Activated CD8-positive, alpha-beta memory T cell treated with anti-CD3 and anti-CD28 coated beads, Interleukin-2, amount 50 U/mL, for 1 hour (primary cell): Measurements from ENCODE around the gene NFIC.
"Not testable (repeated sequence)": the region's sequence is repeated elsewhere in the genome, so short reads cannot be mapped to it uniquely, and the experiment has no call there.

Experiments used
- DNase-seq: peaks from one replicate; pipeline ENCODE4 v3.0.0-alpha.2; 2020; ENCODE audit errors: extremely low read depth

The NFIC gene

DNA sequence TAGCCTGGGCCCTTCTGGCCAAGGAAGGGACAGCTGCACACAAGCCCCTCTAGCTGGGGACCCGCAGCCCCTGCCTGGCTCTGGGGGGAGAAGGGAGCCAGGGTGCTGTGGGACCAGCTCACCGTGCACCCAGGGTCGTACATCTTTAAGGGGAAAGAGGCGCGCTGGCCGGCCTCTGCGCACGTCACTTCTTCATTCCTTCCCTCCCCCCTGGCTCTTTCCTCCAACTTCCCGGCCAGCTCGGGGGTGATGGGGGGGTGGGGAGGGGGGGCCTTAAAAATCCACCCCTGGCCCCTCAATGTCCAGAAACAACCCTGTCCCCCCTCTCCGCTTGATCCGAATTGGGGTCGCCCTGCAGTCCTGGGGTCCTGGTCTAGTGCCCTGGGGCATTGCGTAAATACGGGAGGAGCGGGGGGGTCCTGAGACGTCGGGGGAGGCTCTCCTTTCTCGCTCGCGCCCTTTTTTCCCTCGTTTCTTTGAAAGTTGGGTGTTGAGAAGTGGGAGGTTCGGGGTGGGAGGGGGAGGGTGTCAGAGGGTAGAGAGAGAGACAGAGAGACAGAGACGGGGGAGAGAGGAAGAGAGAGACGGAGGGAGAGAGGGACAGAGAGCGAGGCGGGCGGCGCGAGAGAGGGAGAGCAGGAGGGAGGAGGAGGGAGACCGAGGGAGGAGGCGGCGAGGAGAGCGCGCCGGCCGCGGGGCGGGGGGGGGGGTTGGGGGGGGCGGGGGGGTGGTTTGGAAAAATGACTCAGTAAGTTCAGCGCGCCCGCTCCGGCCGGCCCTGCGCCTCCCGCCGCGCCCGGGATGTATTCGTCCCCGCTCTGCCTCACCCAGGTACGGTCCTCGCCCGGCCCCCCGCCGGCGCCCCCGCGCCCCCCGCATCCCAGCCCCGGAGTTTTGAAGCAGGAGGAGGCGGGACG lies at the start of gene NFIC:
TSS of gene NFIC (plus strand) at position 748 of the 917 bp plus-strand sequence. CDS start at position 802, 54 bp downstream.
- DNase-seq, result no peak

DNA sequence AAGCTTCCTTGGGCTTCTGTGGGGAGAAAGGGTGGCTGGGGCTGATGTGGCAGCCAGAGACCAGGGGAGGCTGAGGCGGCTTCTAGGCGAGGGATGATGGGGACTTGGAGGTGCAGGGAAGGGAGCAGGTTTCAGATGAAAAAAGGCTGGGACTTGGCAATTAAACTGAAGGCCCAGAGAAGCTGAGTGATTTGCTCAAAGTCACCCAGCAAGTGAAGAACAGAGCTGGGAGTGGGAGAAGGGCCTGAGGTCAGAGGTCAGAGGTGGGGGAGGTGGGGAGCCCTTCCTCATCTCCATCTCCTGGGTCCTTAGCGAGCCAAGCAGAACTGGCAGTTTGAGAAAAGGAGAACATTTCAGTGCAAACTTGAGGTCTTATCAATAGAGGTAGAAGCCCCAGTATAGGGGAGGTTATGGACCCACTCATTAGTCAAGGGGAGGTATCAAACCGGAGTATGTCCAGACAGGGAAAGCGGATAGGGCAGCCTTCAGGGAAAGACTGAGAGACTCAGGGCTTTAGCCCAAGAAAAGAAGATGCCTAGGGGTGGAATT lies 49.6 kb upstream of the NFIC start:
- DNase-seq, result no peak

DNA sequence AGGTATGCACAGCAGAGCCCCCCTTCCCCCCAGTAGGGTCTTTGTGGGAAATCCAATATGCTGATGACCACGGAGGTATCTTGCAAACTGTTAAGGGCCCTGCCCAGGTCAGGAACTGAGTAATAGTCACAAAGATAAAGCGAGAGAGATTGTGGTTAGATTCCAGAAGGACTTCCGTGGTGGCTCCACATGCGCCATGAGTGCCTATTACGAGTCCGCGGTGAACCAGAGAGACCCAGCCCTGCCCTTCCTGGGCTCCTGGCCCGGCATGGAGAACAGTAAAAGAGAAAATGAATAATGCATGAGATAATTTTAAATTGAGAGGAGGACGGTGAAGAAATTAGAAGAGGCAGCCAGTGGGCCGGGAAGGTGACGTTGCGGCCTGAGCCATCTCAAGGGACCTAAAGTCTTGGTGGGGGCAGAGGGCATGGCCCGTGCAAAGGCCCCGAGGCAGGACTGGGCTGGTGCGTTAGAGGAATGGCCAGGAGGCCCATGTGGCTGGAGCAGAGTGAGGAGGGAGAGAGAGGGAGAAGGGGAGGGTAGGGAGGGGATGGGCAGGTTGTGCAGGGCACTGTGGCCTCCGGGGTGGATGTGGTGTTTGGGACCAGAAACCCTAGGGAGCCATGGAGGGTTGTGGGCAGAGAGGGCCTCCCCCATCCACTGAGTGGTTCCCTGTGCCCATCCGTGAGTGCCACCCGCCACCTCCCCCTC lies 46.6 kb upstream of the NFIC start:
- DNase-seq, result no peak

DNA sequence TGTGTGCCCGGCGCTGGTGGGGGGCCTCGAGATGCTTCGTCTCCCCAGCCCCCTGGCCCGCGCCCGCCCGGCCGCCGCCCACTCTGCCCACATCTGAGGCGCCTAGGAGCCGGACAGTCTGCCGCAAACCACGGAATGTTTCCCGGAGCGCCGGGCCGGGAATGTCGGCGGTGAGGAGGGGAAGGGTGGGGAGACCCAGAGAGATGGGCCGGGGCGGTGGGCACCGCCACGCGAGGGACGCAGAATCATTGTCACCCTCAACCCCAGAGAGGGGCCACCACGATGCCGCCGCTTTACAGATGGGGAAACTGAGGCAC lies 46.1 kb upstream of the NFIC start:
- DNase-seq, result no peak

DNA sequence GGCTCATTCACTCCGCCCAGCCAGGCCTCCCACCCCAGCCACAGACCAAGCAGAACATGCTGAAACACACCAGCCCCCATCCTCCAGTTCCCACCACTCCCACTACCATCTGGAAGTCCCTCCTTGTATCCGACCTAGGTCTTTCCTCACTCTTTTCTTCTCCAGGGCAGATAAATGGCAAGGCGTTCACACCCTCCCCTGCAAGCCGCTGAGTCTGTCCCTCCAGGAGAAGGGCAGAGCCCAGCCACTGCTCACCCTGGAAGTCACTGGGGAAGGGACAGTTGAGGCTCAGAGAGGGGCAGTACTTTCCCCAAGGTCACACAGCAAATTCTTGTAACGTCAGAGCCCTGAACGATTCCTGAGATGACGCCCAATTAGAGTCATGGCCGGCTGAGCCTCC lies 45.5 kb upstream of the NFIC start:
- no peak for DNase-seq

DNA sequence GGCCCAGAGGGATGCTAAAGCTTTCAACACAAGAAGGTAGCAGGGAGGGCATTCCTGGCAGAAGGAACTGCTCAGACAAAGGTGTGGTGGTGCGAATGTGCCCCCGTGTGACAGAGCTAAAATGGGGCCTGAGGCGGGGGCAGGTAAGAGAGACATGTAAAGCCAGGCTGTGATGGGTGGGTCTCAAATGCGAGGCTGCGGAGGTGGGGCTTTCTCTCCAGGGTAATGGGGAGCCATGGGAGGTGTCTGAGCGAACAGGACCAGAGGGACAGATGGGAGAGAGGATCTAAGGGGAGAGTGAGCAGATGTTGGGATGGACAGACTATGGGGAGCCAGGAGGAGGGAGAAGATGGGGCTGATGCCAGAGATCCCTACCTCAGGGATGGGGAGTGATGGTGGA lies 44.7 kb upstream of the NFIC start:
- no peak for DNase-seq

DNA sequence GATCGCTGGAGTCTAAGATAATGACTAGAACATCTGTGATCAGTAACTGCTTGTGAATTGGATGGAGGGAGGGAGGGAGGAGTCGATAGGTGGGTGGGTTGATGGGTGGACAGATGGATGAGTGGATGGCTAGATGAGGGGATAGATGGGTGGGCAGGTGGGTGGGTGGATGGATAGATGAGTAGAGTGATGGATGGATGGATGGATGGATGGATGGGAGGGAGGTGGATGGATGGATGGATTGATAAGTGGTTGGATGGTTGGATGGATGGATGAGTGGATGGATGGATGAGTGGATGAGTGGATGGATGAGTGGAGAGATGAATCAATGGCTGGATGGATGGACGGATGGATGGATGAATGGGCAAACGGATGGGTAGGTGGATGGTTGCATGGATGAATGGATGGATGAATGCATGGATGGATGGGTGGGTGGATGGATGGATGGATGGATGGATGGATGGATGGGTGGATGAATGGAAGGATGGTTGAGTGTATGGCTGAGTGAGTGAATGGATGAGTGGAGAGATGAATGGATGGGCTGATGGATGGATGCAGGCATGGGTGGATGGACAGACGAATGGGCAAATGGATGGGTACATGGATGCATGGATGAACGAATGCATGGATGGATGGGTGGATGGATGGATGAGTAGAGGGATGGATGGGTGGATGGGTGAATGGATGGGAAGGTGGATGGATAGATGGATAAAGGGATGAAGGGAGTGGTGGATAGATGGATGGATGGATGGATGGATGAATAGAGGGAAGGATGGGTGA lies 44.0 kb upstream of the NFIC start:
- no peak for DNase-seq

DNA sequence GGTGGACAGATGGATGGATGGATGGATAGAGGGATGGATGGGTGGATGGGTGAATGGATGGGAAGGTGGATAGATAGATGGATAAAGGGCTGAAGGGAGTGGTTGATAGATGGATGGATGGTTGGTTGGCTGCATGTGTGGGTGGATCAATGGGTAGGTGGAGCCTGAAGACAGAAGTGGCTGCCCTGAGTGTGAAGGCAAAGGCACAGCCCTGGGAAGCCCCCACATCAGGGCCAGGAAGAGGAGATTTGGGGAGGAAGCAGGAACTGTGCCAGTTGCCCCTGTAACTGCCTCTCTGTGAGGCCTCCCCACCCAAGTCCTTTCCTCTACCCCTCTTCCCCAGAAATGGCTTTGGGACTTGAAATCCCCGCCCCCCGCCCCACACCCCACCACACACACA lies 43.4 kb upstream of the NFIC start:
- DNase-seq, result no peak

DNA sequence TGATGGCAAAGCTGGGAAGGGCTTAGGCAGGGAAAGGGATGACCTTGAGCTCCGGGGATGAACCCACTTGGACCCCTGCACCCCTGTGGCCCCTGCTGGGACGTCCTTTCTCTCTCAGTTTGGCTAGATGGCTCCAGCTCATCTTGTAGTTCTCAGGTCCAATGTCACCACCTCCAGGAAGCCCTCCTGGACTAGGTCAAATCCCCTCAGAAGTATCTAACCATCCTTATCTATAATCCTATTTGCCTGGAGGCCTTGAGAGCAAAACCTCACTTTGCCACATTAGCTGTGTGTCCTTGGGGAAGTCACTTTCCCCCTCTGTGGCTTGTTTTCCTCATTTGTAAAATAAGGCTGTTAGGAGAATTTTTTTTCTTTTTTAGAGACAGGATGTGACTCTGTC lies 42.7 kb upstream of the NFIC start:
- no peak for DNase-seq

DNA sequence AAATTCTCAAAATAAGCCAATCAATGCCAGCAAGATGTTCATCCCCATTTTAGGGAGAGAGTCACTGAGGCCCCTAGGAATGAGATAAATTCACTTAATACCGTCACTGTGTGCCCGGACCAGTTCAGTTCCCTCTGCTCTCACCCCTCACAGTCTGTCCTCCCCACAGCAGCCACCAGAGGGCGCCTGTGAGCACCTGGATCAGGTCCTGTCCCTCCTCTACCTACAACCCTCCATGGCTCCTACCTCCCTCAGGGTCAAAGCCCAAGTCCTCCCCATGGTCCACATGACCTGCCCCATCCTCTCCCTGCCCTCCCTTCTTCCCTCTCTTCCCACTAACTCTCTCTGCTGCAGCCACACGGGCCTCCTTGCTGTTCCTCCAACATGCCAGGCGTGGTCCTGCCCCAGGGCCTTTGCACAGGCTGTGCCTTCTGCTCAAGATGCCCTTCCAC lies 42.0 kb upstream of the NFIC start:
- peak; percentile 16 for DNase-seq

DNA sequence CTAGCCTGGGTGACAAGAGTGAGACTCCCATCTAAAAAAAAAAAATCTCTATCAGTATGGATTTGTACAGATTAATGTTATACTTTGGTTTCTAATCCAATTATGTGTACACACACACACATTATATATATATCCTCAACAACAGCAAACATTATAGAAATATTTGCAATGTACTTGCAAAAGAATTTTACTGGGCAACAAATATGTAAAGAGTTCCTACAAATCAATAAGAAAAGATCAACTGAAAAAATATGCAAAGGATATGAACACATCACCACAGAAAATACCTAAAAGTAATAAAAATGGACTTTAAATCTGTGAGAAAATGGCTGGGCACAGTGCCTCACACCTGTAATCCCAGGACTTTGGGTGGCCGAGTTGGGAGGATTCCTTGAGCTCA lies 40.9 kb upstream of the NFIC start:
- no peak for DNase-seq

DNA sequence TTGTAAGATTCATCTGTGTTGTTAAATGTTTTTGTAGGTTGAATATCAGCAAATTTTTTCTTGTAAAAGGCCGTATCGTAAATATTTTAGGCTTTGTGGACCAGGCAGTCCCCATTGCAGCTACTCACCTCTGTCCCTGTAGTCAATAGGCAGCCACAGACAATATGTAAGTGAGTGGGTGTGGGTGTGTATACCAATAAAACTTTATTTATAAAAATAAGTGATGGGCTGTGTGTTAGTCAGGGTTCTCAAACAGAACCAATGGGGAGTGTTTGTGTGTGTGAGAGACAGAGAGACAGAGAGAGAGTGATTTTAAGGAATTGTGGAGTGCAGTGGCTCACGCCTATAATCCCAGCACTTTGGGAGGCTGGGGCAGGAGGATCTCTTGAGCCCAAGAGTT lies 37.6 kb upstream of the NFIC start:
- DNase-seq, result no peak

DNA sequence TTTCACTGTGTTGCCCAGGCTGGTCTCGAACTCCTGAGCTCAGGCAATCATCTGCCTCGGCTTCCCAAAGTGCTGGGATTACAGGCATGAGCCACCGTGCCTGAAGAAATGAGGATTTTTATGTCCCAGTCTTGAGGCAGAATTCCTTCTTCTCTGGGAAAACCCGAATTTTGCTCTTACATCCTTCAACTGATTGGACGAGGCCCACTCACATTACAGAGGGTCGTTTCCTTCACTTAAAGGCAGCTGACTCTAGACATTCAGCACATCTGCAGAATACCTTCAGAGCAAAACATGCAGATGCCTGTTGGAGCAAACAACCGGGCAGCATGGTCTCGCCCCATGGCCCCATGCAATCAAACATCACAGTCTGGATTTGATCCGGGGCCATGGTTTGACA lies 36.3 kb upstream of the NFIC start:
- no peak for DNase-seq

DNA sequence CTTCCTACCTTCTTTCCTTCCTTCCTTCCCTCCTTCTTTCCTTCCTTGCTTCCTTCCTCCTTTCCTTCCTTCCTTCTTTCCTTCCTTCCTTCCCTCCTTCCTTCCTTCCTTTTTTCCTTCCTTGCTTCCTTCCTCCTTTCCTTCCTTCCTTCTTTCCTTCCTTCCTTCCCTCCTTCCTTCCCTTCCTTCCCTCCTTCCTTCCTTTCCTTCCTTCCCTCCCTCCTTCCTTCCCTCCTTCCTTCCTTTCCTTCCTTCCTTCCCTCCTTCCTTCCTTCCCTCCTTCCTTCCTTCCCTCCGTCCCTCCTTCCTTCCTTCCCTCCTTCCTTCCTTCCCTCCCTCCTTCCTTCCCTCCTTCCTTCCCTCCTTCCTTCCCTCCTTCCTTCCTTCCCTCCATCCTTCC lies 34.2 kb upstream of the NFIC start:
- not testable (repeated sequence) for DNase-seq

DNA sequence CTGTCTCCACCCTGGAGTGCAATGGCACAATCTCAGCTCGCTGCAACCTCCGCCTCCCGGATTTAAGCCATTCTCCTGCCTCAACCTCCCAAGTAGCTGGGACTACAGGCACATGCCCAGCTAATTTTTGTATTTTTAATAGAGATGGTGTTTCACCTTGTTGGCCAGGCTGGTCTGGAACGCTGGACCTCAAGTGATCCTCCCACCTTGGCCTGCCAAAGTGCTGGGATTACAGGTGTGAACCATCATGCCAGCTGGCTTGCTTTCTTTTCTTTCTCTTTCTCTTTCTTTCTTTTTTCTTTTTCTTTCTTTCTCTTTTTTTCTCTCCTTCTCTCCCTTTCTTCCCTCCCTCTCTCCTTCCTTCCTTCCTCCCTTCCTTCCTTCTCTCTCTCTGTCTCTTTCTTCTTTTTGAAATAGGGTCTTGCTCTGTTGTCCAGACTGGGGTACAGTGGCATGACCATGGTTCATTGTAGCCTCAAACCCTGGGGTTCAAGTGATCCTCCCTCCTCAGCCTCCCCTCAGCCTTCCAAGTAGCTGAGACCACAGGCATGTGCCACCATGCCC lies 33.3 kb upstream of the NFIC start:
- DNase-seq, result no peak

DNA sequence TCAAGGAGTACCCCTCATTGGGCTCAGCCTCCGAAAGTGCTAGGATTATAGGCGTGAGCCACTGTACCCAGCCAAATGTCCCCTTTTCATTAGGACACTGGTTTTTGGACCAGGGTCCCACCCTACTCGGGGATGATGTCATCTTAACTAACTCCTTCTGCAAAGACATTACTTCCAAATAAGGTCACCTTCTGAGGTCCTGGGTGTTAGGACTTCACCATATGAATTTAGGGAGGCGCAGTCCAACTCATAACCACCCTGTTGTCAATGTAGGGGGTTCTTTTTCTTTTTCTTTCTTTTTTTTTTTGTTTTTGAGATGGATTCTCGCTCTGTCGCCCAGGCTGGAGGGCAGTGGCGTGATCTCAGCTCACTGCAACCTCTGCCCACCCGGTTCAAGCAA lies 32.7 kb upstream of the NFIC start:
- no peak for DNase-seq

DNA sequence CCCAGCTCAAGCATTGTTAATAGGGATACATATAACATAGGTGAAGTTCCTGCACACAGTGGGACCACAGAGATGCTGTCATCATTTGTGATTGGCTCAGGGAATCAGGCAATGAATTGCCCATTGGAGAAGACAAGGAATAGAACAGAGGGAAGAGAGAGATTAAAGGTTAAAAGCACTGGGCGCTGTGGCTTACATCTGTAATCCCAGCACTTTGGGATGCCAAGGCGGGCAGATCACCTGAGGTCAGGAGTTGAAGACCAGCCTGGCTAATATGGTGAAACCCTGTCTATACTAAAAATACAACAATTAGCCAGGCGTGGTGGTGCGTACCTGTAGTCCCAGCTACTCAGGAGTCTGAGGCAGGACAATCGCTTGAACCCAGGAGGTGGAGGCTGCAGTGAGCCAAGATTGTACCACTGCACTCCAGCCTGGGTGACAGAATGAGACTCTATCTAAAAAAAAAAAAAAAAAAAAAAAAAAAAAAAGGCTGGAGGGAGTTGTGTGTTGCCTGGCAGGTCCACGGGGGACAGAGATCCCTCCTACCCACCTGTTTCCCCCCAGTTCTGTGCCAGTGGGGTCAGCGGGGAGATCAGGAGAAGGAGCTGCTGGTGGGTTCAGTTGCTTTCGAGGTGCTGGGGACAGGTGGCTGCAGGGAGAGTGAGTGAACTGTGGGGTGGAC lies 31.5 kb upstream of the NFIC start:
- DNase-seq, result not testable (repeated sequence)

DNA sequence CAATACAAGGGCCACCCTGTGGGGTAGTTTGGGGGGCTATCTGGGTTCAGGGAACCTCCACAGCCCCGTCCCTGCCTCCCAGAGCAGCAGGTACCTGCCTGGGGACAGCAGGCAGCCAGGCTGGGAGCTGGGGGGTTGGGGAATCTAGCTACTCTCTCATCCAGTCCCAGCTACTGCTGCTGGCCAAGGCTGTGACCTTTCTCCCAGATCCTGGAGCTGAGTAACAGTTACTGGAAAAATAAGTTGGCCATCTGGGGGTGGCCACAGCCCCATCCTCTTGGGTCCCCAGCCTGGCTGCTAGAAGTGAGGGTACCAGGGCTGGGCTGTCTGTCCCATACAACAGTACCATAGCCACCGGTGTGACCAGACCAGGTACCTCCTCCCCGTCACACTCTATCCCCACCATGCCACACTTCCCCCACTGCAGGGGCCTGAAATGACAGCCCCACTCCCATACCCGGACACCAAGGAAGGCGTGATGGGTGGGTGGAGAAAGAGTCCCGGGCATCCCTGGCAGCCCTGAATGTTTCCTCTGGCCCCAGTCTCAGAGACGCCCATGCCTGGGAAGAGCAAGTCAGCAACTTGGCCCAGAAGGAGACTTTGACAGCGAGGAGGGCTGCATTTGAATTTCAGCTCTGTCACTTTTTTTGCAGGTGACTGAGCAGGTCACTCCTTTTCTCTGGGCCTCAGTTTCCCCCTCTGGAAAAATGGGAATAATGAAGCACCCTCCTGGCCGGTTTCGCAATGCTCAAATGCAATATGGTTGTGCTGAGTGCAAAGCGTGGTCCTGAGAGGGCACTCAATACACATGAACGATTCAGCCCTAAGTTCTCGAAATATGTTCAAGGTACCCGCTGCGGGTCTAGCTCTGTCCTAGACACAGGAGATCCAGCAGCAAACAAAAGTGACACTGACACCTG lies 30.7 kb upstream of the NFIC start:
- DNase-seq, result no peak

DNA sequence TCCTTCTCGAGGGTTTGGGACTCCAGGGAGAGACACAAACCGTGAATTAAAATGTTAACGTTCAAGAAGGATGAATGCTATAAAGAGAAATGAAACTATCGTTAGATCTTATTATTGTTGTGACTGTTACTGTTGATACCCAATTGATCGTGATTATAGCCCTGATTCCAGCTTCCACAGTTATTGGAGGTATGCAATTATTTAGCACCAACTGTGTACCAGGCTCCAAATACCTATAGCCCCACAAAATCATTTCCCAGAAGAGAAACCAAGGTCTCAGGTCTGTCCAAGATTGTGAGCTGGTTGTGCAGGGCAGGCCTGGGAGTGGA lies 30.1 kb upstream of the NFIC start:
- DNase-seq, result no peak
